IMR-90 (cell line): ENCODE measurements around the gene FAM76A.

Source experiments
- CTCF ChIP-seq: conservative IDR thresholded peaks from 2 replicates; pipeline ENCODE4 v1.5.1; 2012; ENCODE audit warnings: mild to moderate bottlenecking, low read depth, low read length, improper control_type of control experiment
- POLR2A ChIP-seq: IDR thresholded peaks from 2 replicates; pipeline ENCODE4 v1.6.1; 2012; ENCODE audit warnings: mild to moderate bottlenecking, low read depth, low read length

GRCh38 chr1:27736252-27736651 lies 10.5 kb downstream of the FAM76A start:
- no peak for TF ChIP-seq CTCF
- TF ChIP-seq POLR2A: no peak
